GDM1 (cell line): Measurements from ENCODE around the gene THSD4.

Experiments
- DNase-seq: peaks from one replicate; lab custom pipeline; 2025; lab: John Stamatoyannopoulos, UW

THSD4 gene

GRCh38 chr15:71688509-71689094 lies 573.3 kb downstream of the THSD4 start:
- DNase-seq = no peak

- no peak for DNase-seq
Measured at GRCh38 chr15:71691081-71691457, 575.8 kb downstream of the THSD4 start.

- DNase-seq = no peak
Measured at GRCh38 chr15:71691458-71692417, 576.5 kb downstream of the THSD4 start.

- no peak for DNase-seq
Measured at GRCh38 chr15:71697236-71697635, 582.0 kb downstream of the THSD4 start.

- no peak for DNase-seq
Measured at GRCh38 chr15:71698030-71698429, 582.8 kb downstream of the THSD4 start.

GRCh38 chr15:71698742-71699141 lies 583.5 kb downstream of the THSD4 start:
- no peak for DNase-seq

- no peak for DNase-seq
Measured at GRCh38 chr15:71699977-71700376, 584.7 kb downstream of the THSD4 start.

- DNase-seq = no peak
Measured at GRCh38 chr15:71701808-71702207, 586.5 kb downstream of the THSD4 start.

- DNase-seq = no peak
Measured at GRCh38 chr15:71702496-71702895, 587.2 kb downstream of the THSD4 start.

GRCh38 chr15:71705151-71705550 lies 589.9 kb downstream of the THSD4 start:
- DNase-seq = no peak

- DNase-seq = no peak
Measured at GRCh38 chr15:71706461-71707229, 591.4 kb downstream of the THSD4 start.

GRCh38 chr15:71707230-71708050 lies 592.2 kb downstream of the THSD4 start:
- DNase-seq = no peak

- no peak for DNase-seq
Measured at GRCh38 chr15:71708051-71708429, 592.8 kb downstream of the THSD4 start.

- DNase-seq = no peak
Measured at GRCh38 chr15:71708741-71709140, 593.5 kb downstream of the THSD4 start.

- DNase-seq = no peak
Measured at GRCh38 chr15:71709808-71710418, 594.6 kb downstream of the THSD4 start.

GRCh38 chr15:71712182-71712581 lies 596.9 kb downstream of the THSD4 start:
- no peak for DNase-seq

GRCh38 chr15:71713191-71713809 lies 598.0 kb downstream of the THSD4 start:
- DNase-seq = no peak

GRCh38 chr15:71715914-71716313 lies 600.6 kb downstream of the THSD4 start:
- no peak for DNase-seq

- DNase-seq = no peak
Measured at GRCh38 chr15:71716990-71717389, 601.7 kb downstream of the THSD4 start.

GRCh38 chr15:71718116-71718910 lies 603.0 kb downstream of the THSD4 start:
- DNase-seq = no peak
